ENCODE data around the gene RNASE4.
A peak's percentile ranks its signal among the peaks of the same experiment; 100 is the strongest.

The RNASE4 gene

GRCh38 chr14:20675669-20676068 is 8.7 kb upstream of the RNASE4 start:
- DNase-seq (ENCODE audit: low read depth in 1 of 2, low spot score in 1 of 2) = no peak

DNA sequence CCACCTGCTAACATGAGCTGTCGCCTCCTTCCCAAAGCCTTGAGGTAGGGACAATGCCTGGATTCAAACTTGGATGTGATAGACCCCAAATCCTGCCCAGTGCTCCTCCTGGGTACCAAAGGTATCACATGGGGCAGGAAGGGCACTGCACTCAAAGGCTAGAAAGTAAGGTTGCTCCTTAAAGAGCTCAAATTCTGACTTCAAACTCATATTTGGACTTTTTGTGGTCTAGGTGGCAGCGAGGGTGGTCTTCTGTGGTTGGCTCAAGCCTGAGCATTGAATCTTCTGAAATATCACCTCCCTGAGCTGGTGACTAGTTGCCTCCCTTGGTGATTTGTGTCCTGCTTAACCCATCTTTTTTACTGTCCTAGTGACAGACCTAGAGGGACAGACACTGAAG is 8.3 kb upstream of the RNASE4 start:
- DNase-seq (ENCODE audit: low read depth in 1 of 2, low spot score in 1 of 2) = no peak

DNA sequence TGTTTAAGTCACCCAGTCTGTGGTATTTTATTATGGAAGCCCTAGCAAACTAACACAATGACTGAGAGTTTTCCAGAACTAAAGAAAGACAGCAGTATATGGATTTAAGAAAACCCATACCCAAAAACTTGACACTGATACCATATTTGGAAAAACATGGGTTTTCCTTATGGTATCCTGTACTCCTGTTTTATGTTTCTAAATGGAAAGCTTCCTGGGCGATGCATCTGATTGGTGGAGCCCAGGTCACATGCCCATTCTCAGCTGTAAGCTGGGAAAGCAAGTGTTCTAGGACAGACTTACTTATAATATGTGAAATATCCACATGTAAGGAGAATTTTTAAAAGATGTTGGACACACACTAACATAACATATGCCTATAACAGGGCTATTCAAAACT is 4.5 kb upstream of the RNASE4 start:
- no peak for DNase-seq (ENCODE audit: low read depth in 1 of 2, low spot score in 1 of 2)

GRCh38 chr14:20680363-20680762 is 4.0 kb upstream of the RNASE4 start:
- DNase-seq (ENCODE audit: low read depth in 1 of 2, low spot score in 1 of 2) = no peak

DNA sequence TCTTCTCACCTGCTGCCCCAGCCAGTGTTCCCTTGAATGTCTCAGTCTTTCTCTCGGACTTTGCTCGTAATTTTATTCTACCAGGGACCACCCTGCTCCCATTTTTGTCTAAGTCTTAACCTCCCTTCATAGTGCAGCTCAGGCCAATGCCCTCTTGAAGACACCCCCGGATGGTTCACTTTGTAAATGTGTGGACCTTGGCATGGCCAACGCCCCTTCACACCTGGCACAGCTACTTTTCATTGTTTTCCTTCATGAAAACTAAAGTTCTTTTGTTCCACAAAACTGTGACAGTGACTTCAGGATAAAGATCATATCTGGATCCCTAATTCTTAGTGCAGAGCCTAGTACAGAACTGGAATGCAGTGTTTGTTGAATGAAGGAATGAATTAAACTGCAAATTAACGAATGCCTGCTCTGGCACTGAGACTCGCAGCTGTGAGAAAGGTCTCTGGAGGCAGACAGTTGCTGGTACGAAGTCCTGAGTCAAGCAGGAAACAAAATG is 3.5 kb upstream of the RNASE4 start:
- no peak for DNase-seq (ENCODE audit: low read depth in 1 of 2, low spot score in 1 of 2)

DNA sequence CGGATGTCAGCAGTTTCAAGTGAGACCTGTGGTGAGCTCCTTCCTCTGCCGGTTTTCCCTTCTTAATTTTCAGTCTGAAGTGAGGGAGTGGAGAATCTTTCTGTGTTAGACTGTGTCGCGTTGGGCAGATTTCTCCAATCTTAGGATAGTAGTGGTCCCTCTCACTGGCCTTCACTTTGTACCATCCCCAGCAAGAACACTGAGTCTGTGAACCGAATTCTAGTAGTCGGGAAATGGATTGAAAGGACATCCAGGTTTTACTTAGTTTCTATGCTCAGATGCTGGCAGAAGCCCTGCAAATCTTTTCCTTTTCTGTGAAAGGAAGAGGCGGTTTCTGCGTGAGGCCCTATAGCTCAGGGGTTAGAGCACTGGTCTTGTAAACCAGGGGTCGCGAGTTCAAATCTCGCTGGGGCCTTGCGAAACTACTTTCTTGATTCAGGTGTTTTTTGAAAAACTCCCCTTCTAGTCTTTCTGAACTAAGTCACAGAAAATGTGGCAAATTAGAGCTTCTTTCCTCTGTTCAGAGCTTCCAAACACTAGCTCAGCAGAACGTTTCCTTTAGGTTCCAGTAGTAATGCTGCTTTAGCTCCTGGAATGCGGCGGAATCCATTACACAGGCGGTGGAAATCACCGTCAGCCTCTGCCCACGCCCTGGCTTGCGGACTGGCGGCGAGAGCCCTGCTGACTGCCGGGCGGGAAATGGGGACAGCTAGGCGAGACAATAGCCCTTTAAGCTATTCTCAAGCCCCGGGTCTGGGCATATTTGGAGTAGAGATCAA is 2.8 kb upstream of the RNASE4 start:
- DNase-seq (ENCODE audit: low read depth in 1 of 2, low spot score in 1 of 2) = peak; percentile 87 to 91

GRCh38 chr14:20682127-20682434 is 2.3 kb upstream of the RNASE4 start:
- DNase-seq (ENCODE audit: low read depth in 1 of 2, low spot score in 1 of 2) = no peak

DNA sequence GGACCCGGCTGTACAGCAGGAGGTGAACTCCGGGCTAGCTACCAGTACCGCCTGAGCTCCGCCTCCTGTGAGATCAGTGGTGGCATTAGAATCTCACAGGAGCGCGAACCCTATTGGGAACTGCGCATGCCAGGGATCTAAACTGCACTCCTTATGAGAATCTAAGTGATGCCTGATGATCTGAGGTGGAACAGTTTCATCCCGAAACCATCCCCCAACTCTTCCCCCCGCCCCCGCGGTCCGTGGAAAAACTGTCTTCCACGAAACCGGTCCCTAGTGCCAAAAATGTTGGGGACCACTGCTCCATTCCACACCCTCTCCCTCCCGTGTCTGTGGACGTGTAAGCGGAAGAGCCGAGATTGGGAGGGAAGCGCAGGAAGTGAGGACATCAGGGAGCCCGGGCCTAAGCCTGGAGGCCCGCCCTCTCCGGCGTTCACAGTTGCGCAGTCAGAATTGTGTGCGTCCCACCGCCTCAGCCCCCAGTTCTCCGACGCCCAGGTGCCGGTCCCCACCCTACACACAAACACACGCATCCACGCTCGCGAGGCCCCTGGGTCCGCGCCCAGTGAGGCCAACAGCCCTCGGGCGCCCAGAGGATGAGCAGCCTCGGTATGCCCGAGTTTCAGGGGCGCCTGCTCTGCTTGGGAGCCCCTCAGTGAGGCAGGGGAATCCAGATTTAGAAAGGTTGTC is 1.8 kb upstream of the RNASE4 start:
- peak; percentile 61 to 69 for DNase-seq (ENCODE audit: low read depth in 1 of 2, low spot score in 1 of 2)

GRCh38 chr14:20683125-20683890 is 1.1 kb upstream of the RNASE4 start:
- DNase-seq (ENCODE audit: low read depth in 1 of 2, low spot score in 1 of 2) = peak; percentile 62 to 89

GRCh38 chr14:20684662-20685456 is 499 bp downstream of the RNASE4 start:
- no peak for DNase-seq (ENCODE audit: low read depth in 1 of 2, low spot score in 1 of 2)

DNA sequence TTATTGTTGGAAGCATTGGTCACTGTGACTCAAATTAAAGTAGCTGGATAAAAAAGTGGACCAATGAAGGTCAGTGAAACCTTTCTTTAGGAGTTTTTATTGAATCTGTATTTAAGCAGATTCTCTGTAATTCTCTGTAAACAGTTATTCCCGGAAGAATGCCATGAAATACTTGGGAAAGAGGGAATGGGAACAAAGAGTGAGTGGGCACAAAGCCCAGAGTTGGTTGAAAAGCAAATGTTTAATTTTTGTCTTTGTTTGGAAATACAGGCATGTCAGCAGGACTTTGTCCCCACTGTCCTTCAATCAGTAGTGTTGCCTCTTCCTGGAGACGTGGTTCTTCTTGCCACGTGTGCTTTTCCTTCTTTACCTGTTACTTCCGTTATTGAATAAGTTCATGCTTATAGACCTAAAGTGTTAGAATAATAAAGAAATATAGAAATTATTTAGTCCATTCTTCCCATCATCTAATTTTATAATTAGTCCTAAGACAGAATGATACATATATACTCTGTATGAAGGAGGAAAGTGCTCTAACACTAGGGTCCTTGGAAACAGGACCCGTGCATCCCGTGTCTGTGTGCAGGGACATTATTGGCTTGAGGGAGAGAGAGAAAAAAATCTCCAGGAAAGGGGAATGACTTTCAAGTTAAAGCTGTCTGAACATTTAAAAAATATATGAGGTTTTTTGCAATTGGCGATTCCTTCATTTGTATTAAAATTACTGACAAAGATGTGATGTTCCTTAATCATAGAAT is 2.2 kb downstream of the RNASE4 start:
- no peak for DNase-seq (ENCODE audit: low read depth in 1 of 2, low spot score in 1 of 2)

DNA sequence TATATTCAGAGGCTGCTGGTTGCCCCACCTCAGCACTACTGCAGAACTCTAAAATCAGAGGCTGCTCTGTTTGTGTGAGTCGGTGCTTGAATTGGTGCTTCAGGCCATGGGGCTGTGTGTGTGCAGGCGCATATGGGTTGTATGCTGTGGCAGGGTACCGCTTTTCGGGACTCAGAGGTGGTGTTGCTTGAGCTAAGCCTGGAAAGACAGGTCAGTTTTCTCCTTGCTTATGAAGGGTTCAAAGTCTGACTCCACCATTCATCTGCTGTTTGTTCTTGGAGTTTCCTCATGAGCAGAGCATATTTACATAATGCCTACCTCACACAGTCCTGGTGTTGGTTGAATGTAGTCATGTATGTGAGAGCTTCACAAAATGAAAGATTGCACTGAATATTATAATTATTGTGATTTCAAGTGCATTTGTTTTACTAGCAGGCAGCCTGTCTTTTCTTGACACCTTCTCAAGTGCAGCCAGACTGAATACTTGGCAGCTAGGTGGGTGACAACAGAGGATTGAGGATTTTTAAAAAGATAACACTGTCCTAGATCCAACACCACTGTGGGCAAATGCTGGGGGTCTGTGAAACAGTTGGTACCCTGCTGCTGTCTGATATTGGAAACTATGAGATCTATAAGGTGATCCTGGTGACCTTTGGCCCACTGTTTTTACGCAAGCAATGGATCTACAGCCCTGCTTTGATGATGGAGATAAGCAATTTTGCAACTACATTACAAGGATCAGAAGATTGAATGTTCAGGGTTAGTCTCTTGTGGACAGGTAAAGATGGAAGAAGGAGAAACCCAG is 3.2 kb downstream of the RNASE4 start:
- DNase-seq (ENCODE audit: low read depth in 1 of 2, low spot score in 1 of 2) = no peak

DNA sequence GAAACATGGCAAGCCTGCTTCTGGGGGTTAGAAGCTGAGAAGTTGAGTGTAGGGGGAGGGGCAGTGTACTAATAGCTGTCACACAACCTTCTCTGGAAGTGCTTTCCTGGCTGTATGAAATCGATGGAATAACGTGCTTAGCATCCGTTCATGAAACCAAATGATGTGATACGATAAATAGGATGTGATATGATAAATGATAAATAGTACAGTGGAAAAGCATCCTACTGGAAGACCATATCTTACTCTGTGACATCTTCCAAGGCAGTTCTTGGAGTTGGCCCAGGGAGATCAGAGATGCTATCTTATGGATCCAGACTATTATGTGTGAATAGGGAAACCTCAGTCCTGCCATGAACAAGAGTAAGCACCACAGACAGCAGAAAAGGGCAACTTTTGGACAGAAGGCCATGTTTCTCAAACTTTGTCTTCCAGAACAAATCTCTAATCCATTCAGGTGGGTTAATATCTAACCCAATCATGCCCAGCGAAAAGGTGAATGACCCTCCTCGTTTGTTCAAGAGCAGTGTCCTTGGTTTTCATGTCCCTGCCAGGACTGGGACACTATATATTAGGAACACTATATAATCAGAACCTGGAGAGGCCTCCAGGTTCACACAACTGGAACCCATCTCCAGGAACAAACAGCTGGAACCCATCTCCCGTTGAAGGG is 3.9 kb downstream of the RNASE4 start, which contains the start of gene ANG:
TSS of gene ANG (plus strand) at position 598 of the 673 bp plus-strand sequence. CDS start 4,801 bp downstream, outside the sequence.
- no peak for DNase-seq (ENCODE audit: low read depth in 1 of 2, low spot score in 1 of 2)

- peak in 1 of 2 donors; percentile 46 for DNase-seq (ENCODE audit: low read depth in 1 of 2, low spot score in 1 of 2)
These were observed 6.7 kb downstream of the RNASE4 start for GRCh38 chr14:20690848-20691640.

DNA sequence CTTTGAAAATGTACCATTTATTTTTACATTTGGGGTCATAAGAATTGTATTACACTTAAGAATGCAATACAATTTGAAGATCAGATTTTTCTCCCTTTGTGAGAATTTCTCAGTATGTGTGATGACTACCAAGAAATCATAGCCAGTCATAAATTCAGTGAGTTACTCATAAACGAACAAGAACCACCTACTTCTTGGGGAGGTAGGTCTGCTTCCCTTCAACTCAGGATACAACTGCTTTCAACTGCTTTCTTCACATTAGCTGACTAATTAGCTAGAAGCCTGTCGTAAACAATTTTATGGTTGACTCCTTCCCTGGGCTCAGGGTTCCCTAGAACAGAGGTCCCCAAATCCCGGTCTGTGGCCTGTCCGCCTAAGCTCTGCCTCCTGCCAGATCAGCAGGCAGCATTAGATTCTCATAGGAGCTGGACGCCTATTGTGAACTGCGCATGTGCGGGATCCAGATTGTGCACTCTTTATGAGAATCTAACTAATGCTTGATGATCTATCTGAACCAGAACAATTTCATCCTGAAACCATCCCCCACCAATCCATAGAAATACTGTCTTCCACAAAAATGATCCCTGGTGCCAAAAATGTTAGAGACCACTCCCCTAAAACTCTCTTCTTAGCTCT is 7.9 kb downstream of the RNASE4 start:
- DNase-seq (ENCODE audit: low read depth in 1 of 2, low spot score in 1 of 2) = no peak

- no peak for DNase-seq (ENCODE audit: low read depth in 1 of 2, low spot score in 1 of 2)
These were observed 12.4 kb downstream of the RNASE4 start for GRCh38 chr14:20696764-20697163.

- peak; percentile 18 to 46 for DNase-seq (ENCODE audit: low read depth in 1 of 2, low spot score in 1 of 2)
These were observed 13.1 kb downstream of the RNASE4 start for GRCh38 chr14:20697273-20698017.

Data from activated CD4-positive, alpha-beta T cell treated with anti-CD3 and anti-CD28 coated beads, Interleukin-2, amount 50 U/mL, for 24 hours (primary cell).